ENCODE measurements around the gene RAI1.

DNA sequence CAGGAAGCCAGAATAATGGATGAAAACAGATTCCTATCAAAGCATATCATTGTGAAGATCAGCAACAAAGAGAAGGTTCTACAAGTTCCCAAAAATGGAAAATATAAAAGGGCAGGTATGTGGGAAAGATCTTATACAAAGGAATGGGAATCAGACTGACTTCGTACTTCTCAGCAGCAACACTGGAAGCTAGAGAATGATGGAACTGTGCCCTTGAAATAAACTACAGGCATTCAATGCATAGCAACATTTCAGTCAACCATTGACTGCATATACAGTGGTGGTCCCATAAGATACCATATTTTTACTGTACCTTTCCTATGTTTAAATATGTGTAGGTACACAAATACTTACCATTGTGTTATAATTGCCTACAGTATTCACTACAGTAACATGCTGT lies 30.3 kb upstream of the RAI1 start:
- TF ChIP-seq CTCF (tag by site-specific recombination; IDR thresholded peaks at IDR 0.05) (no peak), ZFP37 (tag by site-specific recombination; IDR thresholded peaks at IDR 0.05) (no peak), ZNF214 (tag by site-specific recombination; IDR thresholded peaks at IDR 0.05; ENCODE audit: borderline replicate concordance) (no peak), EGR2 (tag by site-specific recombination; IDR thresholded peaks at IDR 0.05; ENCODE audit: low read depth) (no peak), BCL11A (tag by site-specific recombination; IDR thresholded peaks at IDR 0.05; ENCODE audit: low read depth) (no peak), ZNF184 (tag by site-specific recombination; IDR thresholded peaks at IDR 0.05) (no peak), ZBTB1 (tag by site-specific recombination; IDR thresholded peaks at IDR 0.05) (no peak), OSR2 (tag by site-specific recombination; IDR thresholded peaks at IDR 0.05) (no peak), ZNF37A (tag by site-specific recombination; IDR thresholded peaks at IDR 0.05) (no peak), ZNF571 (tag by site-specific recombination; IDR thresholded peaks at IDR 0.05) (no peak), ZNF768 (tag by site-specific recombination; IDR thresholded peaks at IDR 0.05) (no peak), AEBP2 (tag by site-specific recombination; IDR thresholded peaks at IDR 0.05; ENCODE audit: borderline replicate concordance) (no peak)
- TF ChIP-seq, protein P1, sequence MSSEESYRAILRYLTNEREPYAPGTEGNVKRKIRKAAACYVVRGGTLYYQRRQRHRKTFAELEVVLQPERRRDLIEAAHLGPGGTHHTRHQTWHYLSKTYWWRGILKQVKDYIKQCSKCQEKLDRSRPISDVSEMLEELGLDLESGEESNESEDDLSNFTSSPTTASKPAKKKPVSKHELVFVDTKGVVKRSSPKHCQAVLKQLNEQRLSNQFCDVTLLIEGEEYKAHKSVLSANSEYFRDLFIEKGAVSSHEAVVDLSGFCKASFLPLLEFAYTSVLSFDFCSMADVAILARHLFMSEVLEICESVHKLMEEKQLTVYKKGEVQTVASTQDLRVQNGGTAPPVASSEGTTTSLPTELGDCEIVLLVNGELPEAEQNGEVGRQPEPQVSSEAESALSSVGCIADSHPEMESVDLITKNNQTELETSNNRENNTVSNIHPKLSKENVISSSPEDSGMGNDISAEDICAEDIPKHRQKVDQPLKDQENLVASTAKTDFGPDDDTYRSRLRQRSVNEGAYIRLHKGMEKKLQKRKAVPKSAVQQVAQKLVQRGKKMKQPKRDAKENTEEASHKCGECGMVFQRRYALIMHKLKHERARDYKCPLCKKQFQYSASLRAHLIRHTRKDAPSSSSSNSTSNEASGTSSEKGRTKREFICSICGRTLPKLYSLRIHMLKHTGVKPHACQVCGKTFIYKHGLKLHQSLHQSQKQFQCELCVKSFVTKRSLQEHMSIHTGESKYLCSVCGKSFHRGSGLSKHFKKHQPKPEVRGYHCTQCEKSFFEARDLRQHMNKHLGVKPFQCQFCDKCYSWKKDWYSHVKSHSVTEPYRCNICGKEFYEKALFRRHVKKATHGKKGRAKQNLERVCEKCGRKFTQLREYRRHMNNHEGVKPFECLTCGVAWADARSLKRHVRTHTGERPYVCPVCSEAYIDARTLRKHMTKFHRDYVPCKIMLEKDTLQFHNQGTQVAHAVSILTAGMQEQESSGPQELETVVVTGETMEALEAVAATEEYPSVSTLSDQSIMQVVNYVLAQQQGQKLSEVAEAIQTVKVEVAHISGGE (tag by site-specific recombination; conservative IDR thresholded peaks at IDR 0.05; ENCODE audit: low read depth) = no peak

All from HEK293 (cell line).